GM12872 (cell line): ENCODE results near the gene OR8D1.

Experiments used
- TF ChIP-seq, protein P1 (sequence below): IDR thresholded peaks from 3 replicates; pipeline ENCODE4 v1.5.1; 2011; ENCODE audit warnings: low read depth, mild to moderate bottlenecking, low read length, moderate library complexity; ENCODE audit not compliant: insufficient read depth

Gene OR8D1

DNA sequence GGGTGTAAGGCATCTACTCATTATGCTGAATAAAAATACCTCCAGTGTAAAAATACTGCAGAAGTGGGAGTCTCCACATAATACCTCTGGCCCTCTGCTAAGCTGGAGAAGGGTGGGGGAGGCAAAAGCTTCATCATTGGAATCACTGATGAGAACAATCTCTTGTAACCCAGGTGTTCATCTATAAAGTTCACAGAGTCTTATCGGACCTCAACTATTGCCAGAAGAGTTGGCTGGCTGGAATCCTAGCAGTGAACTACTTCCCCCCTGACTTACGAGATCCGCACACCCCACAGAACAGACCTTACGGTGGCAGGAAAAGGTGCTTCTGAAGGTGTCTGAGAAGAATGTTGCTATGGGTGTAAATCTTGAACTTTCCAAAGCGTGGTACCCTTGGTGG lies 2.5 kb downstream of the OR8D1 start:
- TF ChIP-seq, protein P1, sequence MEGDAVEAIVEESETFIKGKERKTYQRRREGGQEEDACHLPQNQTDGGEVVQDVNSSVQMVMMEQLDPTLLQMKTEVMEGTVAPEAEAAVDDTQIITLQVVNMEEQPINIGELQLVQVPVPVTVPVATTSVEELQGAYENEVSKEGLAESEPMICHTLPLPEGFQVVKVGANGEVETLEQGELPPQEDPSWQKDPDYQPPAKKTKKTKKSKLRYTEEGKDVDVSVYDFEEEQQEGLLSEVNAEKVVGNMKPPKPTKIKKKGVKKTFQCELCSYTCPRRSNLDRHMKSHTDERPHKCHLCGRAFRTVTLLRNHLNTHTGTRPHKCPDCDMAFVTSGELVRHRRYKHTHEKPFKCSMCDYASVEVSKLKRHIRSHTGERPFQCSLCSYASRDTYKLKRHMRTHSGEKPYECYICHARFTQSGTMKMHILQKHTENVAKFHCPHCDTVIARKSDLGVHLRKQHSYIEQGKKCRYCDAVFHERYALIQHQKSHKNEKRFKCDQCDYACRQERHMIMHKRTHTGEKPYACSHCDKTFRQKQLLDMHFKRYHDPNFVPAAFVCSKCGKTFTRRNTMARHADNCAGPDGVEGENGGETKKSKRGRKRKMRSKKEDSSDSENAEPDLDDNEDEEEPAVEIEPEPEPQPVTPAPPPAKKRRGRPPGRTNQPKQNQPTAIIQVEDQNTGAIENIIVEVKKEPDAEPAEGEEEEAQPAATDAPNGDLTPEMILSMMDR = no peak

DNA sequence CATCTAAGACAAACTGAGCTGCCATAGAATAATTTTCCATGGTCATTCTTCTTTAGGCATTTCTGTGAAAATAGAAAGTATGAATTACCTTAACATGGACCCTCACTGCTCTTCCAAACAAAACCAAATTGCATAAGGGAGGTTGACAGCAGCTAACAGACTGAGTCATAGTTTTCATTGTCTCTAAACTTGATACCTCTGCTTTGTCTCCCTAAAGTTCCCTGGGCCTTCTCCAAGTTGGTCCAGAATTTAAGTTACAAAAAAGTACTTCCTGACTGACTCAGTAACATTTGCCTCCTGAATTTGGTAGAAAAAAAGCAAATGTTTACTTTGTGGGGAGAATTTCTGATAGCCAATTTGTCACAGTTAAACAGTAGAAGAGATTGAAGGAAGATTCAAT lies 3.0 kb downstream of the OR8D1 start:
- TF ChIP-seq, protein P1 = no peak

DNA sequence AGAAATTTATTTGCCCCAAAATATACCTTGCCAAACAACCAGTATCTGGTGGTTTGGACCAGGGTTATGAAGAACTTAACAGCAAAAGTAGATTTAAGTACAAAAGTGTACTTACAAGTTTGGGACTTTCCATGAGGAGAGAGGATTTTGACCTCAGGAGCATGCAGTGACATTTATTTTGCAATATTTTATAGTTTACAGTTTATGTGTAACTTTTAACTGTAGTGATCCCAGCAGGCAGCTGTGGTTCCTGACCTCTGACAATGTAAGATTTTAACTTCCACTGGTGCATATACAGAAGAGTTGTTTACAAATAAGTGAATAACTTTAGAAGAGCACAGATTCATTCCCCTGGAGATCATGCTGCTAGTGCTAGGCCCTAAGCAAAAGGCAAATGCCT lies 6.7 kb downstream of the OR8D1 start:
- TF ChIP-seq, protein P1 = no peak

DNA sequence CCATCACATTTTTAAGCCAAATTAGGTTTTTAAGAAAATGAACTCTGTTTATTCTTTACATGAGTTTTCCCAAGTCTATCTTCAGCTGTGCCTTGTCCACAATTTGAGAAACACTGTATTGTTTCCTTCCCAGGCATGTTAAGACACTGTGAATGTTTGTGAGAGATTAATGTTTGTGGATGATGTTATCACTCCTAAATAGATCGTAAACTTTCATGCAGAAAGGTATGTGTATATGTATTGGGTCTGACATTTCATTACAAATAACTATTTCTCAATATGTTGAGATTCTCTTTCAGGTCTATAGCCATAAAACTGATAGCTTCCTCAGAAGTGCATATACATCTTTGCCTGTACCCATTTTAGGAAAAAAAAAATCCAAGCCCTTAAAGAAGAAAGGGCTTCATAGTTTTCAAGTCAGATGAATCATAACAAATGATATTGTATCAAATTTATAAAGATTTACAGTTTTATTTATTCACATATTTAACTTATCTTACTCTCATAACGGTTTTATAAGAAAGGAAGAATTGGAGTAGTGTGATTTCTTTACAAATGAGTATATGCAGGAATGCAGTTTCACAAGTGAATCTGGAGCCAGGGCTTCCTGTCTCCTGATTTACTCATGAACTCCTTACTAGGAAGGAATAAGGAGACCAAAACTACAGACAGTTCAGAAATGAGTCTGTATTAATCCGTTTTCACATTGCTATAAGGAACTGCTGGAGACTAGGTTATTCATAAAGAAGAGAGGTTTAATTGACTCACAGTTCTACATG lies 11.2 kb downstream of the OR8D1 start:
- TF ChIP-seq, protein P1 = no peak

DNA sequence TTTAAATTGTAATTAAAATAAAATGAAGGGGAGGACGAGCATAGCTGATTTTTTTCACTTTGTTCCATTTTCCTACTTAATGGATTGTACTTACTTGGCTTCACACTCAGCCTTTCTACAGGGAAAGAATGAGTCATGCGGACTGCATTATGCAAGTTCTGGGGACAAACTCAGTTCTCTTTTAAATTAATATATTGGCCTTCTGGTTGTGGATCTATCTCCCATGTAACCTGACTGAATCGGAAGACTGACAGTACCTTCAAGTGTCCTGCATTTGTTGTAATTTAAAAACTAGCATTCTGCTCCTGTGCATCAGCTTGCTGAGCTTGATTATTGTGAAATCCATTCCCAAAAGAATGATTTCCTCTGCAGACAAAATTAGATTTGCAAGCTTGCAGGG lies 12.2 kb downstream of the OR8D1 start:
- TF ChIP-seq, protein P1 = no peak

DNA sequence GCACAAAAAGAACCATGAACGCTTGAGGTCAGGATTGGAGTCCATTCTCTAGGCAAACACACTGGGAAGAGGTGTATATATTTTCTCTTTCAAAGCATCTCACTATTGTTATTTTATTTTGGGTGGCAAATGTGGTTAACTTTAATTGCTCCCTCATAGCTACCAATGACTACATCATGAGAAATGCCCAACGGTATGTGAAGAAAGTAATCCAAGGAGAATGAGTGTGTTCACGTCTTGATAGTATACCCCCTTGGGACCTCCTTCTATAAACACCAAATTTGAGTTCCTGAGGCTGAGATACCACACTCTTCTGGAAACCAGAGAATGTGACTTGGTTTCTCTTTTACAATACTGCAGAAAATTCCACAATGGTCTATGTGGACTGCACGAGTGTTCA lies 15.8 kb downstream of the OR8D1 start:
- TF ChIP-seq, protein P1 = no peak

DNA sequence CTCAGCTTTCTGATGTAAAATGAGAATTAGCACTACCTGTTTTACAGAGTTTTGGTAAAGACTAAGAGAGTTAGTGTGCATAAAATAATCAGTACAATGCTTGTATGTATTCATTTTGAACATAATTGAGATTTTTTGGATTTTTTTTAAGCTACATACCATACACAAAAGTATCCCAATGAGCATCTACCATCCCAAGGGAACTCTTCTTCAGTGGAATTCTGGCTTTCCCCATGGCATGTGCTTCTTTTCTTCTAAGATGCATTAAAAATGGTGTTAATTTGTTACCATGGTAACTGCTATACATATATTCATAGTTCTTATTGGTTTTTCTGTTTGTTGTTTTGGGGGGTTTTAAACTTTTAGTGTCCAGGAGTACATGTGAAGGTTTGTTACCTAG lies 17.7 kb downstream of the OR8D1 start:
- TF ChIP-seq, protein P1 = no peak
